Stomach (tissue), 4 donors: Measurements from ENCODE around the gene GPC6.

Experiments
- EP300 ChIP-seq: sonication (generic); formaldehyde crosslinking; IDR thresholded peaks from one replicate; pipeline ENCODE4 v1.6.1; 2017; ENCODE audit warnings: antibody characterized with exemption
- TF ChIP-seq, protein P1 (sequence below), 7 experiments: fragments of 450-650 bp in 4 of 7; fragments of 200-600 bp in 3 of 7; sonication (generic) in 3 of 7; IDR thresholded peaks; one replicate each; pipeline ENCODE4 v1.5.1; 2016 to 2019; ENCODE audit warnings: antibody characterized with exemption in 7 of 7, control low read depth in 2 of 7, mild to moderate bottlenecking in 1 of 7

- TF ChIP-seq, protein P1, sequence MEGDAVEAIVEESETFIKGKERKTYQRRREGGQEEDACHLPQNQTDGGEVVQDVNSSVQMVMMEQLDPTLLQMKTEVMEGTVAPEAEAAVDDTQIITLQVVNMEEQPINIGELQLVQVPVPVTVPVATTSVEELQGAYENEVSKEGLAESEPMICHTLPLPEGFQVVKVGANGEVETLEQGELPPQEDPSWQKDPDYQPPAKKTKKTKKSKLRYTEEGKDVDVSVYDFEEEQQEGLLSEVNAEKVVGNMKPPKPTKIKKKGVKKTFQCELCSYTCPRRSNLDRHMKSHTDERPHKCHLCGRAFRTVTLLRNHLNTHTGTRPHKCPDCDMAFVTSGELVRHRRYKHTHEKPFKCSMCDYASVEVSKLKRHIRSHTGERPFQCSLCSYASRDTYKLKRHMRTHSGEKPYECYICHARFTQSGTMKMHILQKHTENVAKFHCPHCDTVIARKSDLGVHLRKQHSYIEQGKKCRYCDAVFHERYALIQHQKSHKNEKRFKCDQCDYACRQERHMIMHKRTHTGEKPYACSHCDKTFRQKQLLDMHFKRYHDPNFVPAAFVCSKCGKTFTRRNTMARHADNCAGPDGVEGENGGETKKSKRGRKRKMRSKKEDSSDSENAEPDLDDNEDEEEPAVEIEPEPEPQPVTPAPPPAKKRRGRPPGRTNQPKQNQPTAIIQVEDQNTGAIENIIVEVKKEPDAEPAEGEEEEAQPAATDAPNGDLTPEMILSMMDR (IDR thresholded peaks at IDR 0.05), result no peak
- TF ChIP-seq EP300, result no peak
Measured at GRCh38 chr13:93472814-93473296, 246.2 kb downstream of the GPC6 start.
